WTC11 (cell line): ENCODE data around the gene LDLRAD3. TPM values are rescaled to one million over a fixed set of nuclear protein-coding genes. Genes with fewer than 3 reads are reported as not detected.

Source experiments
- ATAC-seq: fragments of 200-7000 bp; cut with Tn5 transposase; 2 replicates; pipeline ENCODE4 v1.10.0; 2021; ENCODE audit warnings: mild to moderate bottlenecking, moderate library complexity
- CTCF ChIA-PET: fragments of 300-600 bp; sonication (Branson Sonifier 250); formaldehyde crosslinking; loops from one replicate; lab custom pipeline; 2021; ENCODE audit warnings: antibody characterized with exemption; lab: Charles Lee
- POLR2A ChIA-PET: fragments of 350-600 bp; sonication (Branson Sonifier 250); formaldehyde crosslinking; loops from one replicate; lab custom pipeline; 2021; ENCODE audit warnings: antibody characterized with exemption; lab: Charles Lee
- DNase-seq: peaks from one replicate; pipeline ENCODE4 v3.0.0; 2021; ENCODE audit warnings: low spot score
- H3K27ac Mint-ChIP-seq: 2 replicates; pipeline ENCODE4 v1.8.0; 2021; ENCODE audit warnings: mixed read lengths
- H3K27me3 Mint-ChIP-seq: 2 replicates; pipeline ENCODE4 v1.8.0; 2021; ENCODE audit warnings: low read depth, mild to moderate bottlenecking, moderate library complexity, mixed read lengths
- H3K36me3 Mint-ChIP-seq: 2 replicates; pipeline ENCODE4 v1.8.0; 2021; ENCODE audit warnings: mixed read lengths
- H3K4me1 Mint-ChIP-seq: 2 replicates; pipeline ENCODE4 v1.8.0; 2022; ENCODE audit warnings: mixed read lengths
- H3K4me3 Mint-ChIP-seq: 2 replicates; pipeline ENCODE4 v1.8.0; 2021; ENCODE audit warnings: mild to moderate bottlenecking, moderate library complexity, mixed read lengths
- H3K9me3 Mint-ChIP-seq: 2 replicates; pipeline ENCODE4 v1.8.0; 2021; ENCODE audit warnings: mixed read lengths
- CTCF ChIP-seq: fragments of 200-600 bp; IDR thresholded peaks from 2 replicates; pipeline ENCODE4 v1.8.0; 2022; ENCODE audit warnings: antibody characterized with exemption
- GABPB1 ChIP-seq: sonication (generic); formaldehyde crosslinking; IDR thresholded peaks from 2 replicates; pipeline ENCODE4 v1.8.1; 2023; ENCODE audit warnings: mild to moderate bottlenecking, missing genetic modification reagents
- NR1H2 ChIP-seq: sonication (generic); formaldehyde crosslinking; IDR thresholded peaks from 2 replicates; pipeline ENCODE4 v1.9.0; 2021; ENCODE audit warnings: mild to moderate bottlenecking, moderate library complexity, missing genetic modification reagents
- PRRX2 ChIP-seq: fragments of 250-450 bp; sonication (Bioruptor Pico); IDR thresholded peaks from 2 replicates; pipeline ENCODE4 v1.8.0; 2021; ENCODE audit warnings: mild to moderate bottlenecking
- SMAD4 ChIP-seq: sonication (generic); formaldehyde crosslinking; IDR thresholded peaks from 2 replicates; pipeline ENCODE4 v1.8.0; 2022; ENCODE audit warnings: mild to moderate bottlenecking, missing genetic modification reagents
- TP53 ChIP-seq: sonication (generic); formaldehyde crosslinking; IDR thresholded peaks from 2 replicates; pipeline ENCODE4 v1.8.1; 2023; ENCODE audit warnings: mild to moderate bottlenecking, missing genetic modification reagents
- ZNF138 ChIP-seq: sonication (generic); formaldehyde crosslinking; conservative IDR thresholded peaks from 2 replicates; pipeline ENCODE4 v1.8.1; 2022; ENCODE audit warnings: mild to moderate bottlenecking, moderate library complexity, missing genetic modification reagents
- ZNF532 ChIP-seq: fragments of 250-450 bp; sonication (Bioruptor Pico); IDR thresholded peaks from 2 replicates; pipeline ENCODE4 v1.9.0; 2021; ENCODE audit warnings: mild to moderate bottlenecking, borderline replicate concordance
- total RNA-seq: library from RNA; stranded (reverse); gene quantifications from 3 replicates; pipeline ENCODE4 v1.2.3, GENCODE V29; 2021
- TF ChIP-seq, protein P1 (sequence below): sonication (generic); formaldehyde crosslinking; IDR thresholded peaks from 2 replicates; pipeline ENCODE4 v1.8.1; 2022; ENCODE audit warnings: mild to moderate bottlenecking, moderate library complexity, missing genetic modification reagents

The LDLRAD3 gene
- total RNA-seq, 1 experiment from 2014 or later, result 14.5 TPM

DNA sequence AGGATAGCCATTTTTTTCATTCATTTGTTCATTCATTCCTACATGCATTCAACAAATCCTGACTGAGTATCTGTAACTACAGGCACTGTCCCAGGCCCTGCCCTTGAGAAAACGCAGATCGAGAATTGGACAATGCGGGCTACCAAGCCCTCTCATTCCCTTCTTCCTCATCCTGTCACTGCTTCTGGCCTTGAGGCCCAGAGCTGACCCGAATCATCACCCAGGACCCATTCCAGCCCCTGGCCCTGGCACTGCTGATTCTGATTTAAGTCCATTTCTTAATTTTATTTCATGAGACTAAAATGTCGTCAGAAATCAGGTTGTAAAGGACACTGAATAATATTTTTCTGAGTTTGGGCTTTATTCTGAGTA, 321.1 kb downstream of the LDLRAD3 start:
- POLR2A ChIA-PET, result no interaction called here
- no peak overlapping the region for H3K27ac Mint-ChIP-seq
- CTCF ChIA-PET, result interaction anchor here (1.0 to 5.9 kb wide), 16 partner anchors 12 to 777 kb away, joined by 3 to 109 read pairs (median 4); partner anchors contain the start of gene PAMR1

GRCh38 chr11:36265793-36266628, 322.1 kb downstream of the LDLRAD3 start:
- H3K4me1 Mint-ChIP-seq, result peaks cover 2% of the 10 kb centered on the region
- ChIA-PET POLR2A (interaction anchor here (0.5 kb wide), 1 partner anchor 777 kb away, joined by 4 read pairs; no protein-coding TSS in a partner anchor), CTCF (interaction anchor here (0.5 to 5.9 kb wide), 43 partner anchors 8 to 848 kb away, joined by 3 to 109 read pairs (median 4); partner anchors contain the start of genes COMMD9 and PAMR1)
- H3K9me3 Mint-ChIP-seq, result no peaks in the 10 kb centered on the region
- H3K27ac Mint-ChIP-seq, result no peak overlapping the region
- no peak for TF ChIP-seq ZNF532 (CRISPR knock-in tag)
- no peak for TF ChIP-seq PRRX2 (CRISPR knock-in tag)
- TF ChIP-seq CTCF, result peak; percentile 82
- peaks cover 2% of the 10 kb centered on the region for H3K27me3 Mint-ChIP-seq
- ATAC-seq (peak; percentile 93), DNase-seq (peak; percentile 80)
- no peaks in the 10 kb centered on the region for H3K36me3 Mint-ChIP-seq
- H3K4me3 Mint-ChIP-seq, result no peak overlapping the region

More for the DNA sequence above, 321.1 kb downstream of the LDLRAD3 start:
- H3K4me3 Mint-ChIP-seq, result no peak overlapping the region
- no peak for DNase-seq
- H3K36me3 Mint-ChIP-seq, result no peaks in the 10 kb centered on the region
- peaks cover 2% of the 10 kb centered on the region for H3K27me3 Mint-ChIP-seq
- no peaks in the 10 kb centered on the region for H3K9me3 Mint-ChIP-seq
- TF ChIP-seq SMAD4 (CRISPR knock-in tag) (no peak), GABPB1 (CRISPR knock-in tag) (no peak), TP53 (CRISPR knock-in tag) (no peak), ZNF138 (CRISPR knock-in tag) (no peak)
- no peak for ATAC-seq
- H3K4me1 Mint-ChIP-seq, result peaks cover 2% of the 10 kb centered on the region

- Mint-ChIP-seq H3K4me1 (peaks cover 2% of the 10 kb centered on the region), H3K27me3 (peaks cover 2% of the 10 kb centered on the region), H3K27ac (no peak overlapping the region), H3K36me3 (no peaks in the 10 kb centered on the region), H3K9me3 (no peaks in the 10 kb centered on the region), H3K4me3 (no peak overlapping the region)
- ATAC-seq (no peak), DNase-seq (no peak)
- TF ChIP-seq, protein P1, sequence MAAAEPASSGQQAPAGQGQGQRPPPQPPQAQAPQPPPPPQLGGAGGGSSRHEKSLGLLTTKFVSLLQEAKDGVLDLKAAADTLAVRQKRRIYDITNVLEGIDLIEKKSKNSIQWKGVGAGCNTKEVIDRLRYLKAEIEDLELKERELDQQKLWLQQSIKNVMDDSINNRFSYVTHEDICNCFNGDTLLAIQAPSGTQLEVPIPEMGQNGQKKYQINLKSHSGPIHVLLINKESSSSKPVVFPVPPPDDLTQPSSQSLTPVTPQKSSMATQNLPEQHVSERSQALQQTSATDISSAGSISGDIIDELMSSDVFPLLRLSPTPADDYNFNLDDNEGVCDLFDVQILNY (CRISPR knock-in tag), result no peak
- TF ChIP-seq NR1H2 (CRISPR knock-in tag), result no peak
- POLR2A ChIA-PET, result no interaction called here
- CTCF ChIA-PET, result interaction anchor here (0.9 to 5.9 kb wide), 16 partner anchors 8 to 779 kb away, joined by 3 to 109 read pairs (median 4); no protein-coding TSS in a partner anchor
Observed at GRCh38 chr11:36266767-36267166, 322.9 kb downstream of the LDLRAD3 start.
